H9 (cell line): ENCODE measurements around the gene RPLP2. TPM values are rescaled to one million over a fixed set of nuclear protein-coding genes. Genes with fewer than 3 reads are reported as not detected.

ENCODE experiments used
- DNase-seq: peaks from one replicate; pipeline ENCODE4 v3.0.0-alpha.2; 2017
- H2AFZ ChIP-seq: one replicate; pipeline ENCODE4 v1.6.1; 2013; ENCODE audit warnings: mild to moderate bottlenecking, low read length, control low read depth, moderate library complexity
- H2AK5ac ChIP-seq: 2 replicates; pipeline ENCODE4 v1.6.1; 2013; ENCODE audit warnings: low read length, control low read depth, mixed read lengths; ENCODE audit not compliant: insufficient read length
- H2BK120ac ChIP-seq: one replicate; pipeline ENCODE4 v1.6.1; 2013; ENCODE audit warnings: low read depth, mild to moderate bottlenecking, low read length, control low read depth, inconsistent platforms; ENCODE audit not compliant: poor library complexity, severe bottlenecking
- H2BK12ac ChIP-seq: 2 replicates; pipeline ENCODE4 v1.6.1; 2013; ENCODE audit warnings: low read length, control low read depth, mixed read lengths, low read depth; ENCODE audit not compliant: insufficient read length
- H2BK15ac ChIP-seq: 2 replicates; pipeline ENCODE4 v1.6.1; 2013; ENCODE audit warnings: low read depth, low read length, control low read depth
- H2BK20ac ChIP-seq: one replicate; pipeline ENCODE4 v1.6.1; 2013; ENCODE audit warnings: low read depth, mild to moderate bottlenecking, low read length, control low read depth, inconsistent platforms; ENCODE audit not compliant: poor library complexity, severe bottlenecking
- H2BK5ac ChIP-seq: 2 replicates; pipeline ENCODE4 v1.6.1; 2013; ENCODE audit warnings: low read length, control low read depth, mixed read lengths; ENCODE audit not compliant: insufficient read length
- H3K14ac ChIP-seq: 2 replicates; pipeline ENCODE4 v1.6.1; 2013; ENCODE audit warnings: low read length, control low read depth; ENCODE audit not compliant: insufficient read depth
- H3K18ac ChIP-seq: 2 replicates; pipeline ENCODE4 v1.6.1; 2013; ENCODE audit warnings: low read depth, mild to moderate bottlenecking, mixed read lengths, low read length, control low read depth; ENCODE audit not compliant: insufficient read length
- H3K23ac ChIP-seq: 2 replicates; pipeline ENCODE4 v1.6.1; 2013; ENCODE audit warnings: low read length, control low read depth, mixed read lengths, low read depth; ENCODE audit not compliant: insufficient read length
- H3K23me2 ChIP-seq: 2 replicates; pipeline ENCODE4 v1.6.1; 2013; ENCODE audit warnings: low read depth, mild to moderate bottlenecking, mixed read lengths, low read length, control low read depth; ENCODE audit not compliant: insufficient read length, poor library complexity, severe bottlenecking
- H3K27ac ChIP-seq: 2 replicates; pipeline ENCODE4 v1.5.1; 2013; ENCODE audit warnings: low read length, control low read depth, mixed read lengths, low read depth; ENCODE audit not compliant: insufficient read length
- H3K27me3 ChIP-seq: 2 replicates; pipeline ENCODE4 v1.6.1; 2013; ENCODE audit warnings: low read length, control low read depth, inconsistent platforms; ENCODE audit not compliant: insufficient read depth
- H3K4ac ChIP-seq: 2 replicates; pipeline ENCODE4 v1.6.1; 2013; ENCODE audit warnings: low read depth, mild to moderate bottlenecking, control low read depth, inconsistent platforms, low read length, moderate library complexity
- H3K4me1 ChIP-seq: 2 replicates; pipeline ENCODE4 v1.6.1; 2013; ENCODE audit warnings: low read length, control low read depth, inconsistent platforms; ENCODE audit not compliant: insufficient read depth
- H3K4me2 ChIP-seq: 2 replicates; pipeline ENCODE4 v1.6.1; 2013; ENCODE audit warnings: low read length, control low read depth, mixed read lengths; ENCODE audit not compliant: insufficient read length, insufficient read depth
- H3K56ac ChIP-seq: 2 replicates; pipeline ENCODE4 v1.6.1; 2013; ENCODE audit warnings: low read depth, mild to moderate bottlenecking, mixed read lengths, low read length, control low read depth; ENCODE audit not compliant: insufficient read length
- H3K79me1 ChIP-seq: 2 replicates; pipeline ENCODE4 v1.6.1; 2013; ENCODE audit warnings: low read depth, mild to moderate bottlenecking, moderate library complexity, low read length, control low read depth, inconsistent platforms; ENCODE audit not compliant: insufficient read depth, poor library complexity, severe bottlenecking
- H3K79me2 ChIP-seq: 2 replicates; pipeline ENCODE4 v1.6.1; 2013; ENCODE audit warnings: low read length, control low read depth, inconsistent platforms; ENCODE audit not compliant: insufficient read depth
- H3K9ac ChIP-seq: 2 replicates; pipeline ENCODE4 v1.6.1; 2013; ENCODE audit warnings: low read length, control low read depth, mixed read lengths; ENCODE audit not compliant: insufficient read length; ENCODE audit errors: extremely low read depth
- H3K9me3 ChIP-seq: one replicate; pipeline ENCODE4 v1.6.1; 2013; ENCODE audit warnings: low read depth, low read length, inconsistent platforms; ENCODE audit not compliant: control insufficient read depth
- H3T11ph ChIP-seq: one replicate; pipeline ENCODE4 v1.6.1; 2013; ENCODE audit warnings: mild to moderate bottlenecking, low read length, control low read depth, inconsistent platforms
- H4K20me1 ChIP-seq: one replicate; pipeline ENCODE4 v1.6.1; 2013; ENCODE audit not compliant: control insufficient read depth, insufficient read length, insufficient read depth
- H4K5ac ChIP-seq: 2 replicates; pipeline ENCODE4 v1.6.1; 2013; ENCODE audit warnings: low read depth, mild to moderate bottlenecking, mixed read lengths, low read length, control low read depth; ENCODE audit not compliant: insufficient read length
- H4K8ac ChIP-seq: replicated peaks from 2 replicates; pipeline ENCODE4 v1.6.1; 2013; ENCODE audit warnings: low read length, control low read depth, mixed read lengths, low read depth; ENCODE audit not compliant: insufficient read length
- H4K91ac ChIP-seq: 2 replicates; pipeline ENCODE4 v1.6.1; 2013; ENCODE audit warnings: low read depth, mild to moderate bottlenecking, moderate library complexity, mixed read lengths, low read length, control low read depth; ENCODE audit not compliant: insufficient read length
- H3K27ac Mint-ChIP-seq, 3 experiments: 2 replicates in 2 of 3; 3 replicates in 1 of 3; pipeline ENCODE4 v1.8.0; 2020 to 2021; ENCODE audit warnings: mixed read lengths in 3 of 3, mild to moderate bottlenecking in 1 of 3, moderate library complexity in 1 of 3
- H3K27me3 Mint-ChIP-seq: 2 replicates; pipeline ENCODE4 v1.8.0; 2021; ENCODE audit warnings: low read depth, mild to moderate bottlenecking, moderate library complexity, mixed read lengths
- H3K36me3 Mint-ChIP-seq, 3 experiments: 2 replicates in 2 of 3; 3 replicates in 1 of 3; pipeline ENCODE4 v1.8.0; 2020 to 2021; ENCODE audit warnings: low read depth in 3 of 3, mixed read lengths in 3 of 3; ENCODE audit not compliant: insufficient read depth in 1 of 3
- H3K4me1 Mint-ChIP-seq, 2 experiments: 2 replicates each; pipeline ENCODE4 v1.8.0; 2020; ENCODE audit warnings: mixed read lengths in 2 of 2
- H3K4me3 Mint-ChIP-seq, 2 experiments: 2 replicates in 1 of 2; 3 replicates in 1 of 2; pipeline ENCODE4 v1.8.0; 2020 to 2021; ENCODE audit warnings: mild to moderate bottlenecking in 2 of 2, mixed read lengths in 2 of 2, moderate library complexity in 1 of 2
- H3K9me3 Mint-ChIP-seq, 2 experiments: 2 replicates in 1 of 2; 3 replicates in 1 of 2; pipeline ENCODE4 v1.8.0; 2020; ENCODE audit warnings: mild to moderate bottlenecking in 2 of 2, mixed read lengths in 2 of 2, moderate library complexity in 1 of 2
- WGBS: extraction: QIAGEN DNeasy Blood & Tissue Kit; methylation state at CpG from one replicate; pipeline ENCODE4 v1.1.7; 2013; ENCODE audit warnings: missing lambda C conversion rate, low lambda C conversion rate, mixed read lengths; ENCODE audit not compliant: insufficient read length; ENCODE audit errors: extremely low coverage; 5-methylcytosine and 5-hydroxymethylcytosine counted together
- total RNA-seq: library from RNA; stranded (reverse); gene quantifications from 2 replicates; pipeline ENCODE4 v1.2.1, GENCODE V29; 2021
- TF ChIP-seq, protein P1 (sequence below): fragments of 200-600 bp; sonication (generic); conservative IDR thresholded peaks from 3 replicates; pipeline ENCODE4 v1.8.0; 2021; ENCODE audit warnings: antibody characterized with exemption, mild to moderate bottlenecking

Gene RPLP2
- total RNA-seq, 1 experiment from 2014 or later = 2,138 TPM

DNA sequence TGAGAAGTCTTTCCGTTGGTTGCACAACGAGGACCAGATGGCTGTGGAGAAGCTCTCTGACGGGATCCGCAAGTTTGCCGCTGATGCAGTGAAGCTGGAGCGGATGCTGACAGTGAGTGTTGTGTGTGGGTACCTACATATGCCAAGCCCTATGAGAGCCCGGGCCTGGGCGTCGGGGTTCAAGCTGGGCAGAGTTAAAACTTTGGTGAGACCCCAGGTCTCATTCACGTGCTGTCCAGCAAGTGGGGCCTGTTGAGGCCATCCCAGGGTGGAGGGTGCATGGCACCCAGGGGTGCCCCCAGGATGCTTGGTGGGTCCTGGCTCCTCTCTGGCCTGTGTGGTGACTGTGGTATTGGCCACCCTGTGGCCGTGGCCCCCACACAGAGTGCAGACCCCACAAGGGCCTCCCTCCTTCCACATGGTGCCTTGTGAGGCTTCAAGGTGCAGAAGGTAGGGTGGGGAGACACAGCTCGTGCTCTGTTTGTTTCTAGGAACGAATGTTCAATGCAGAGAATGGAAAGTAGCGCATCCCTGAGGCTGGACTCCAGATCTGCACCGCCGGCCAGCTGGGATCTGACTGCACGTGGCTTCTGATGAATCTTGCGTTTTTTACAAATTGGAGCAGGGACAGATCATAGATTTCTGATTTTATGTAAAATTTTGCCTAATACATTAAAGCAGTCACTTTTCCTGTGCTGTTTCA, 45.3 kb upstream of the RPLP2 start:
- H3K4me2 ChIP-seq = no peak overlapping the region
- no peaks in the 10 kb centered on the region for H3K23me2 ChIP-seq
- H4K20me1 ChIP-seq = no peaks in the 10 kb centered on the region
- no peak overlapping the region for H3K23ac ChIP-seq
- no peaks in the 10 kb centered on the region for H3K79me1 ChIP-seq
- H4K91ac ChIP-seq = no peak overlapping the region
- no peak overlapping the region for H2BK5ac ChIP-seq
- no peak overlapping the region for H4K5ac ChIP-seq
- TF ChIP-seq, protein P1, sequence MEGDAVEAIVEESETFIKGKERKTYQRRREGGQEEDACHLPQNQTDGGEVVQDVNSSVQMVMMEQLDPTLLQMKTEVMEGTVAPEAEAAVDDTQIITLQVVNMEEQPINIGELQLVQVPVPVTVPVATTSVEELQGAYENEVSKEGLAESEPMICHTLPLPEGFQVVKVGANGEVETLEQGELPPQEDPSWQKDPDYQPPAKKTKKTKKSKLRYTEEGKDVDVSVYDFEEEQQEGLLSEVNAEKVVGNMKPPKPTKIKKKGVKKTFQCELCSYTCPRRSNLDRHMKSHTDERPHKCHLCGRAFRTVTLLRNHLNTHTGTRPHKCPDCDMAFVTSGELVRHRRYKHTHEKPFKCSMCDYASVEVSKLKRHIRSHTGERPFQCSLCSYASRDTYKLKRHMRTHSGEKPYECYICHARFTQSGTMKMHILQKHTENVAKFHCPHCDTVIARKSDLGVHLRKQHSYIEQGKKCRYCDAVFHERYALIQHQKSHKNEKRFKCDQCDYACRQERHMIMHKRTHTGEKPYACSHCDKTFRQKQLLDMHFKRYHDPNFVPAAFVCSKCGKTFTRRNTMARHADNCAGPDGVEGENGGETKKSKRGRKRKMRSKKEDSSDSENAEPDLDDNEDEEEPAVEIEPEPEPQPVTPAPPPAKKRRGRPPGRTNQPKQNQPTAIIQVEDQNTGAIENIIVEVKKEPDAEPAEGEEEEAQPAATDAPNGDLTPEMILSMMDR = no peak
- H3K4me1 Mint-ChIP-seq = peaks cover 11 to 15% of the 10 kb centered on the region in 2 experiments
- no peaks in the 10 kb centered on the region for H3K9me3 ChIP-seq
- H3K36me3 Mint-ChIP-seq = peaks cover 28 to 73% (median 57%) of the 10 kb centered on the region in 3 experiments; a peak in 6 of 7 replicates
- H3K79me2 ChIP-seq = no peaks in the 10 kb centered on the region
- no peak overlapping the region for H4K8ac ChIP-seq
- no CpG with 5 or more reads among the region's 18 CpGs for WGBS
- H2BK20ac ChIP-seq = no peak overlapping the region
- no peak overlapping the region for H3K18ac ChIP-seq
- H2BK12ac ChIP-seq = no peak overlapping the region
- H3K9ac ChIP-seq = no peak overlapping the region
- H3K9me3 Mint-ChIP-seq = no peaks in the 10 kb centered on the region
- H3K4ac ChIP-seq = no peak overlapping the region
- no peak overlapping the region for H3K14ac ChIP-seq
- no peak overlapping the region for H3K27ac ChIP-seq
- H3K27me3 ChIP-seq = no peaks in the 10 kb centered on the region
- no peak overlapping the region for H2AK5ac ChIP-seq
- no peak overlapping the region for H2AFZ ChIP-seq
- H3K56ac ChIP-seq = no peak overlapping the region
- H3T11ph ChIP-seq = no peak overlapping the region
- H2BK15ac ChIP-seq = no peak overlapping the region
- no peak for DNase-seq
- H3K27ac Mint-ChIP-seq = peak overlapping the region in 1 of 3 experiments; percentile 72; a peak in 1 of 7 replicates
- H3K4me3 Mint-ChIP-seq = no peak overlapping the region
- no peaks in the 10 kb centered on the region for H3K4me1 ChIP-seq
- H3K27me3 Mint-ChIP-seq = no peaks in the 10 kb centered on the region
- no peak overlapping the region for H2BK120ac ChIP-seq
